Measurements from ENCODE around the gene GANC.

GRCh38 chr15:42253300-42253699 lies 19.7 kb upstream of the GANC start:
- TF ChIP-seq, protein P1, sequence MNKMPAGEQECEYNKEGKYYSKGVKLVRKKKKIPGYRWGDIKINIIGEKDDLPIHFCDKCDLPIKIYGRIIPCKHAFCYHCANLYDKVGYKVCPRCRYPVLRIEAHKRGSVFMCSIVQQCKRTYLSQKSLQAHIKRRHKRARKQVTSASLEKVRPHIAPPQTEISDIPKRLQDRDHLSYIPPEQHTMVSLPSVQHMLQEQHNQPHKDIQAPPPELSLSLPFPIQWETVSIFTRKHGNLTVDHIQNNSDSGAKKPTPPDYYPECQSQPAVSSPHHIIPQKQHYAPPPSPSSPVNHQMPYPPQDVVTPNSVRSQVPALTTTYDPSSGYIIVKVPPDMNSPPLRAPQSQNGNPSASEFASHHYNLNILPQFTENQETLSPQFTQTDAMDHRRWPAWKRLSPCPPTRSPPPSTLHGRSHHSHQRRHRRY (tag by site-specific recombination; IDR thresholded peaks at IDR 0.05) = no peak
- no peak for TF ChIP-seq CTCF (tag by site-specific recombination; IDR thresholded peaks at IDR 0.05)
- TF ChIP-seq REST (tag by site-specific recombination; IDR thresholded peaks at IDR 0.05) = no peak
- TF ChIP-seq ZNF660 (tag by site-specific recombination; IDR thresholded peaks at IDR 0.05) = no peak
- no peak for TF ChIP-seq ZNF350 (tag by site-specific recombination; IDR thresholded peaks at IDR 0.05)
- TF ChIP-seq, protein P2, sequence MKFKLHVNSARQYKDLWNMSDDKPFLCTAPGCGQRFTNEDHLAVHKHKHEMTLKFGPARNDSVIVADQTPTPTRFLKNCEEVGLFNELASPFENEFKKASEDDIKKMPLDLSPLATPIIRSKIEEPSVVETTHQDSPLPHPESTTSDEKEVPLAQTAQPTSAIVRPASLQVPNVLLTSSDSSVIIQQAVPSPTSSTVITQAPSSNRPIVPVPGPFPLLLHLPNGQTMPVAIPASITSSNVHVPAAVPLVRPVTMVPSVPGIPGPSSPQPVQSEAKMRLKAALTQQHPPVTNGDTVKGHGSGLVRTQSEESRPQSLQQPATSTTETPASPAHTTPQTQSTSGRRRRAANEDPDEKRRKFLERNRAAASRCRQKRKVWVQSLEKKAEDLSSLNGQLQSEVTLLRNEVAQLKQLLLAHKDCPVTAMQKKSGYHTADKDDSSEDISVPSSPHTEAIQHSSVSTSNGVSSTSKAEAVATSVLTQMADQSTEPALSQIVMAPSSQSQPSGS (tag by site-specific recombination; IDR thresholded peaks at IDR 0.05; ENCODE audit: low read depth) = no peak
- TF ChIP-seq TSHZ1 (tag by site-specific recombination; IDR thresholded peaks at IDR 0.05; ENCODE audit: borderline replicate concordance) = no peak
- TF ChIP-seq ZBTB26 (tag by site-specific recombination; optimal IDR thresholded peaks at IDR 0.05) = no peak
- TF ChIP-seq ZBTB7A (tag by site-specific recombination; IDR thresholded peaks at IDR 0.05; ENCODE audit: low read depth) = no peak
- no peak for TF ChIP-seq ZNF426 (tag by site-specific recombination; IDR thresholded peaks at IDR 0.05)
- no peak for TF ChIP-seq ZNF335 (tag by site-specific recombination; conservative IDR thresholded peaks at IDR 0.05)
- TF ChIP-seq ZNF274 (IDR thresholded peaks at IDR 0.05; ENCODE audit: low read length) = no peak
- no peak for TF ChIP-seq ZNF274 (tag by site-specific recombination; IDR thresholded peaks at IDR 0.05; ENCODE audit: borderline replicate concordance)
- TF ChIP-seq KLF16 (tag by site-specific recombination; IDR thresholded peaks at IDR 0.05) = no peak
